Myocyte (in vitro differentiated cells): Measurements from ENCODE around the gene CPNE7. TPM values are rescaled to one million over a fixed set of nuclear protein-coding genes. Genes with fewer than 3 reads are reported as not detected.
"Not testable (repeated sequence)": the region's sequence is repeated elsewhere in the genome, so short reads cannot be mapped to it uniquely, and the experiment has no call there.

ENCODE experiments used
- DNase-seq: peaks from one replicate; pipeline ENCODE4 v3.0.0-alpha.2; 2012; ENCODE audit warnings: low read depth
- total RNA-seq: library from RNA; depleted of rRNA; stranded (reverse); fragments of >200 nt; gene quantifications from 2 replicates; pipeline ENCODE4 v1.2.3, GENCODE V29; 2014

Gene CPNE7
- total RNA-seq, 1 donor from 2014 or later: 8.1 TPM

DNA sequence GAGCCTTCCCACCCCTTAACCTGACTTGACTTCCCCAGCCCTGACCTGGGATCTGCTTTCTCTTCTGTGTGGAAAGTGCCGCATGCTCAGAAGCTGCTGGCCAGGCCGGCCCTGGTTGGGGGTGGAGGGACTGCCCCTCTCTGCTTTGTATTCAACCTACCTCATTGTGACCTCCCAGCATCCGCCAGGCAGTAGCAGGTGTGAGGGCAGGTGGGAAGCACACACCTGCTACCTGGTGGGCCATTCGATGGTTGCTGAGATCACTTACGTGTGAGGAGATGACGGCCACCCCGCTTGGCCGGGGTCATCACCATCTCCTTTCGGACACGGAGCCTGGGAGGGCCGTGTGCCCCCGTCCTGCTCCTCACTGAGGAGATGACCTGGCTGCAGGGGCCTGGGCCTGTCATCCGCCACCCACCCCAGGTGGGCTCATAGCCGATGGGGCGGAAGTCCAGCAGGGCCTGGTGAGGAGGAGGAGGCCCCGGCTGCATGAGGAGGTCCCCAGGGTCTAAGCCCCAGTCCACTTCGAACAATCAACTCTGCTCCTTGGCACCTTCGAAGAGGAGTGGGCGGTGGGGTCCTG, 7.1 kb downstream of the CPNE7 start:
- no peak for DNase-seq

DNA sequence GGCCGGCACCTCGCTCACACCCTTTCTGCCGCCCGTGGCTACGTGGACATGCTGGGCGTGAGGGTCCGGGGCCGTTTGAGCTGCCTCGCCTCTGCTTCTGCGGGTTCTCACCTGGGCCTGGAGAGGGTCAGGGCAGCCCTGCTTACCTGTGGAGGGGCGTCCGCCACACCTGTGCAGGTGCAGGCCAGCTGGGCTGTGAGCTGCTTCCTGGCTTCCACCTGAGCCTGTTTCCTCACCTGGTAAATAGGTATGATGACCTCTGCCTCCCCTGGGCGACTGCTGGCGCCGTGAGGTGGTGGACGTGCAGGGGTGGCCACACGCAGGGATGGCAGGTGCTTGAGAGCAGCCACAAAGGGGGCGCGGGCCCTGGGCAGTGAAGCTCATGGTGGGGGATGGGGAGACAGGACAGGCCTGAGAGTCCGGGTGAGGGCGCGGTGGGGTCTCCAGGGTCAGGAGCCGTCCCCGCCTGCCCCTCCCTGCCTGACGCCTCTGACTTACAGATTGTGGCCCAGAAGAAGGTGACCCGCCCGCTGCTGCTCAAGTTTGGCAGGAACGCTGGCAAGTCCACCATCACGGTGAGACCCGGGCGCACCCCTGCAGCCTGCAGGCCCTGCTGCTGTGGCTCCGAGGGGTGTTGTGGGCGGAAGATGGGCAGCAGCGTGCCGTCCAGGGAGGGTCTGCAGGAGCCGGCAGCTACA, 7.8 kb downstream of the CPNE7 start:
- no peak for DNase-seq

DNA sequence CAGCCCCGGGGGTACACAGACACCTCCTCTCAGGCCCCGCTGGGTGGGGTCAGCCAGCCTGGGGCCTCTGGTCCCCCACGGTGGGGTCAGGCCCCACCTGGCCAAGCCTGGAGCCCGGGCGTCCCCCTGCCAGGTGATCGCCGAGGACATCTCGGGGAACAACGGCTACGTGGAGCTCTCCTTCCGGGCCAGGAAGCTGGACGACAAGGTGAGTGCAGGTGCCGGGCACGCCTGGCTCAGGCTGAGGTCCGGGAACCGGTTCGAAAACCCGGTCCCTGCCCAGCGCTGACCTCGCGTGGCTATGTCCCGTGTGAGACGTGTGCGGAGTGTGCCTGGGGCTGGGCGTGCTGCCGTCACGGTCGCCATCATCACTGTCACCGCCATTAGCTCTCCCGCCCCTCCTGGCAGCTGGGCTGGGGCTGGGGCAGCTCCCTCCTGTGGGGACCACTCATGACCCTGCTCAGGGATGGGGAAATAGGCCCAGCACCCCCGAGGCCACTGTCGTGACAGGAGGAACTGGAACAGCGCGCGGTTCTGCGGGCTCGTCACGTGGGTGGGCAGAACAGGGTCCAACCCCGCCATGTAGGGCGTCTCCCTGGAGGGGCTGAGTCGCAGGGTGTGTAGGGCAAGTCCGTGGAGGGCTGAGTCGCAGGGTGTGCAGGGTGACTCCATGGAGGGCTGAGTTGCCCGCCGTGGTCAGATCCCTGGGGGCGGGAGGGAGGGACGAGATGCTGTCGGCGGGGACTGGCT, 8.5 kb downstream of the CPNE7 start:
- DNase-seq: no peak

DNA sequence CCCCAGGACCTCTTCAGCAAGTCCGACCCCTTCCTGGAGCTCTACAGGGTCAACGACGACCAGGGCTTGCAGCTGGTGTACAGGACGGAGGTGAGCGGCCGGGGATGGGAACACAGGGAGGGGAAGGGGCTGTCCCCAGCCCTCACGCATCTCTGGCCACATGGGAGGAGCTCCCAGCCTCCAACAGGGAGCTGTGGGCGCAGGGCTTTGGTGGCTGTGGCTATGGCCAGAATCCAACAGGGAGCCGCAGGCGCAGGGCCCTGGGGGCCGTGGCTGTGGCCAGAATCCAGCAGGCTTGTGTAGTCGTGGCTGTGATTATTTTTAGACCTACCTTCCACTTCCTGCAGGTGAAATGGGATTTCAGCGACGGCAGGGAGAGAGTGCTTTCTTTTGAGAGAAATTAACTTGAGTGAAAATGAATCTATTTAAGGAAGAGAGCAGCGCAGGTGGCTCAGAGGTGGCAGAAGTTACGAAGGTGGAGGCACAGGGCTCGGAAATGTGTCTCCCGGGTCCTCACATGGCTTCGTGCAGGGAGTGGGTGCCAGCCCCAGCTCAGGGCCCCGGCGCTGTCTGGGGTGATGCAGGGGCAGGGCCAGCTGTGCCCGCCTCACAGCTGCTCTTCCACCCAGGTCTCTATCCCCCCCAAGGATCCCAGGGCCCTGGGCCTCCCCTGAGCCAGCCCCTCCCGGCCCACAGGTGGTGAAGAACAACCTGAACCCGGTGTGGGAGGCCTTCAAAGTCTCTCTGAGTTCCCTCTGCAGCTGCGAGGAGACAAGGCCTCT, 9.4 kb downstream of the CPNE7 start:
- DNase-seq: peak; percentile 46

DNA sequence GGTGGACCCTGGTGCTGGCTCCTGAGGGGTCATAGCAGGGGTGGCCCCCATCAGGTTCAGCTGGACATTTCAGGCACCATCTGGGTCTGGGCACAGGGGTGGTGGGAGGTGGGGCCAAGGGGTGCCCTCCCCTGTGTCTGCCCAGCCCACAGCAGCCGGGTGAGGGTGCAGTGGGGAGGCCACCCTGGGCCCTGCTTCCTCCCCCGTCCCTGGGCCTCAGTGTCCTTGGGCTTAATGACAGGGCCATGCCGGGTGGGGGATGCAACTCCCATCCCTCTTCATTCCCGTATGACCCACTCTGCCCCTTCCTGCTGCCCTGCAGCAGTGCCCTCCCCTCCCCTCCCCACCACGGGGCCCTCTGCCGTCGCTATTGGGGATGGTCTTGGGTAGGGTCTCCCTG, 10.7 kb downstream of the CPNE7 start:
- DNase-seq: no peak

DNA sequence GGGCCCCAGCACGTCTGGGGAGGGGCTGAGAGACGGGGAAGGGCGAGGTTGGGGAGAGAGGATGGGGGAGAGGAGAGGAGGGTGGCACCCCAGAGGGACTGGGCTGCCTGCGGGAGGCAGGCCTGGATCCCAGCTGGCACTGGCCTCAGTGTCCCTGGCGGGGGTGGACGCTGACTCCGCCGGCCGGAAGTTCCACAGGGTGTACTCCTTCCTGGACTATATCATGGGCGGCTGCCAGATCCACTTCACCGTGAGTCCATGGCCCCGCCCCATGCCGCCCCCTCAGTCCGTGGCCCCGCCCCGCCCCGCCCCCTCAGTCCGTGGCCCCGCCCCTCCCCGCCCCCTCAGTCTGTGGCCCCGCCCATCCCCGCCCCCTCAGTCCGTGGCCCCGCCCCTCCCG, 11.3 kb downstream of the CPNE7 start:
- DNase-seq: no peak

DNA sequence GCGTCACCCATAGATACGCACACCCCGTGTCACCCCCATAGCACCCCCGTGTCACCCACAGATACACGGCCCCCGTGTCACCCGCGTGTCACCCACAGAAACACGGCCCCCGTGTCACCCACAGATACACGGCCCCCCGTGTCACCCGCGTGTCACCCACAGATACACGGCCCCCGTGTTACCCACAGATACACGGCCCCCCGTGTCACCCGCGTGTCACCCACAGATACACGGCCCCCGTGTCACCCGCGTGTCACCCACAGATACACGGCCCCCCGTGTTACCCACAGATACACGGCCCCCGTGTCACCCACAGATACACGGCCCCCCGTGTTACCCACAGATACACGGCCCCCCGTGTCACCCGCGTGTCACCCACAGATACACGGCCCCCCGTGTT, 12.1 kb downstream of the CPNE7 start:
- not testable (repeated sequence) for DNase-seq

DNA sequence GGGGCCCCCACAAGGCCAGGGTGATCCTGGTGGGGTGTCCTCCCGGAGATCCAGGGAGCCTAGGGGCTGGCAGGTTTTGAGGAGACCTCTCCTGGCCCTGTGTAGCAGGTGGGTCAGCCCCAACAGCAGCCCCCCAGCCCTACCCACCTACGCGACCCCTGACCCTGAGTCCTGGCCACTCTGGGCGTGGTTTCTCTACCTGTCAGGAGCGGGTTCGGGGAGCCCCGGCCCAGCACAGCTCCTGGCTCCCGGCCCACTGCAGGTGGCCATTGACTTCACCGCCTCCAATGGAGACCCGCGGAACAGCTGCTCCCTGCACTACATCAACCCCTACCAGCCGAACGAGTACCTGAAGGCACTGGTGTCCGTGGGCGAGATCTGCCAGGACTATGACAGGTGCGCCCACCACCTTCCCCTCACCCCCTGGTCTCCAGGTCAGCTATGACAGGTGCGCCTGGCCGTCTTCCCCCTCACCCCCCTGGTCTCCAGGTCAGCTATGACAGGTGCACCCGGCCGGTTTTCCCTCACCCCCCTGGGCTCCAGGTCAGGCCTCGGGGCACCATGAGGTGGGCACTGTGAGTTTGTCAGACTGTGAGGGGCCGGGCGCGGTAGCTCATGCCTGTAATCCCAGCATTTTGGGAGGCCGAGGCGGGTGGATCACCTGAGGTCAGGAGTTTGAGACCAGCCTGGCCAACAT, 13.0 kb downstream of the CPNE7 start:
- DNase-seq: no peak

DNA sequence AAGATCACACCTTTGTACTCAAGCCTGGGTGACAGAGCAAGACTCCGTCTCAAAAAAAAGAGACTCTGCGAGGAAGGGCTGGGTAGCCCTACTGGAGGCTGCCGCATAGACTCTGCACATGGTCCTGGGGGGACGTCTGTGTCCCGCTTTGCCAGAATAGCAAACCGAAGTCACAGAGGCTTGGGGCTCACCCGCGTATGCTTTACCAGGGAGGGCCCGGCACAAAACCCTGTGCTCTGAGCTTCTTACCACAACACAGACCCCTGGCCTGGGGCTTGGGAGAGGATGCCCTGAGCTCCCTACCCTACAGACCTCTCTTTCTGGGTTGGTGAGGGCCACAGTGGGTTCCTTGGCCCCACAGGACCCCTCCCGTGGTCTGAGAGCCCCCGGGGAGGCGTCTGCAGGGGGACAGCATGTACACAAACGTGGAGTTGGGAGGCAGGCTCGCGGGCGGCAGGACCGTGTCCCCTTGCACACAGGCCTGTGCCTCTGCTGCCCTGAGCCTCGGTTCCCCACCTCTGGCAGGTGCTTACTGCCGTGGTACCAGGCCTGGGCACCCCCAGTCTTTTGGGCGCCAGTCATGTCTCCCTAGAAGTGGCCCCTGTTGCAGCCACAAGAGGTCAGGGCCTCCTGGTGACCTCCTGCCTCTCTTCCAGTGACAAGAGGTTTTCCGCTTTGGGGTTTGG, 13.8 kb downstream of the CPNE7 start:
- DNase-seq: no peak

DNA sequence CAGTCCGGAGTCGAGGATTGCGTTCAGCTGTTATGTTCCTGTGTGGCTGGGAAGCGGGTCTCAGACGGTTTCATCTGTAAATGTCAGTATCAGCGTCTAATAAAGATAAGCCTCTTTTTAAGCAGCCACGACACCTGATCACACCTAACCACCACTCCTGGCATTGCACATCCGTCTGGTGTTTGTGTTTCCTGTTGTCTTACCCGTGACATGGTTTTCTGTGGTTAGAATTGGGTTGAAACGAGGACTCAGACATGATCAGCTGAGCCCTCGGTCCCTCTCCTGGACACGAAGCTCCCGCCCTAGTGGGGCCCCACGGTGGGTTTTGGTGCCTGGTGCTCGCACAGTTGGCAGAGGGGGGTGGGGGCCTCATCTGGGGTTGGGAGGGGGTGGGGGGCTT, 18.3 kb downstream of the CPNE7 start:
- no peak for DNase-seq

DNA sequence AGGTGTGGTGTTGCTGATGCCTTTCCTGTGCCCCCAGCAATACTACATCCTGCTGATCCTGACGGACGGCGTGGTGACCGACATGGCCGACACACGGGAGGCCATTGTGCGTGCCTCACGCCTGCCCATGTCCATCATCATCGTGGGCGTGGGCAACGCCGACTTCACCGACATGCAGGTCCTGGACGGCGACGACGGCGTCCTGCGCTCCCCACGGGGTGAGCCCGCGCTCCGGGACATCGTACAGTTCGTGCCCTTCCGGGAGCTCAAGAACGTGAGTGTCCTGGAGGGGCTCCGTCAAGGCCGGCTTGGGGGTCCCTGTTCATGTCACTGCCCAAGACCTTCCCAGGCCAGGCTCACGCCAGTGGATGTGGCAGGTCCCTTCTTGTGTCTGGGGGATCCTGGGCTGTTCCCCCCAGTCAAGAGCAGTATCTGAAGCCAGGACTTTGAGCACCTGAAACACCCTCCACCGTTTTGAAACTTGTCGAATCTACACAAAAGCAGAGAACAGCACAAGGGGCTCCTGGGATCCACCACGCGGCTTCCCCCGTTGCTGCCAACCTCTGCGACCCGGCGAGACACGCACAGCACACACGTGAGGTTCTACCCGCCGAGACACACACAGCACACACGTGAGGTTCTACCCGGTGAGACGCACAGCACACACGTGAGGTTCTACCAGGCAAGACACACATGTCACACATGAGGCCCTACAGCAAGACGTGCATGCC, 19.9 kb downstream of the CPNE7 start:
- no peak for DNase-seq

DNA sequence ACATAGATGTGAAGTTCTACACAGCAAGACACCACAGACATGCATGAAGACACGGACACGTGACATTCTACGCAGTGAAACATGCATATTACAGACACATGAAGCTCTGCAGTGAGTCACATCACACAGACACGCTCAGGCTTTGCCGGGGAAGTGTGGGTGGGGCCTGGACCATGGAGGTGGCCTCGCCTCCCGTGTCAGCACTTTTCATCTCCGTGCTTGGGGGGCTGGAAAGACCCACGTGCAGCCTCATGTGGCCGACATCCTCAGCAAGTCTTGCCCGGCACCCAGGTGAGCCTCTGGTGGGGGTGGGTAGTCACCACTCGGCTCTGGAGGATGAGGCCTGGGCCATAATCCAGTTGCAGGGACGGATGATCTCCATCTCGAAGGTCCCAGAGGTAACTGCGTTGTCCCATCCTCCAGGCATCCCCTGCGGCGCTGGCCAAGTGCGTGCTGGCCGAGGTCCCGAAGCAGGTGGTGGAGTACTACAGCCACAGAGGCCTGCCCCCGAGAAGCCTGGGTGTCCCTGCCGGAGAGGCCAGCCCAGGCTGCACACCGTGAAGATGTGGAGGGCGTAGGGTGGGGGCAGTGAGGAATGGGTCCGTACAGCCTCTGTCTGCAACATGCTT, 20.6 kb downstream of the CPNE7 start:
- DNase-seq: no peak

DNA sequence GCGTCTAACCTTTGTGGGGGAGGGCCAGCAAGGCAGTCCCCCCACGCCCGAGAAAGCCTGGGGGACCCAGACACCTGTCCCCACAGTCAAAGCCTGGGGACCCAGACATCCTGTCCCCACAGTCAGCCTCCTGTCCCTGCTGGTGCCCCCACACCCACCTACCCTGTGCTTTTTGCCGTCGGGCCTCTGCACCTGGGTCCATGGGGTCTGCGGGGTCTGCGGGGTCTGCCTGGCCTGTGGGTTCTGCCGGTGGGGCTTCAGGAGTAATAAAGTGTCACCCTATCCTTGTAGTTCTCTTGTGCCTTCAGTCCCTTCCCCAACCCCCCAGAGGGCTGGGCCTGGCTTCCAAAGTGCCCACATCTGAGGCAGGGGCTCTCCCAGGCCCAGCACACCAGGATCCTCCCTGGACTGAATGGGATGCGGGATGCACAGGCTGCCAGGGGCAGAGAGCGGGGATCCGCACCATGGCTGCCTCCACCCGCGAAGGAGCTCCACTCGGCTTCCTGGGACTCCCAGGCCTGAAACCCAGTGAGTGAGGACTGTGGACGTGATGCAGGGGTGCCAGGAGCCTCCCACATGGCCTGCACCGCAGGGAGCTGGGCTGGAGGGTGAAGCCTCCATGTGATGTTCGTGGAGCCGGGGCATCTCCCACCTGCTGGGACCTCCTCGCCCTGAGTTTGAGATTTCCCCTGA, 21.5 kb downstream of the CPNE7 start:
- no peak for DNase-seq

DNA sequence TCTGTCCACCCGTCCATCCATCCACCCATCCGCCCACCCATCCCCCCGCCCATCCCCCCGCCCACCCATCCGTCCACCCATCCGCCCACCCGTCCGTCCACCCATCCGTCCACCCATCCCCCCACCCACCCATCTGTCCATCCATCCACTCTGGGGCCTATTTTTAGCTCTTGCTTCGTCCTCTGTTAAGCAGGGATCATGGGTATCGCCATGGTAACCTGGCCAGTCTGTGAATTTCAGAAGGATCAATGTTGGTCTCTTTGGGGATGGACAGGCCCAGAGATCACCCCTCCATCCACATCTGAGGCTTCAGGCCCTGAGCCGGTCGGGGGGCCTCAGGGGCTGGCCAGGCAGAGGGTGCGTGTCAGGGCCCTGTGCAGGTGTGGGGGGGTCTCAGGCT, 22.6 kb downstream of the CPNE7 start:
- peak; percentile 43 for DNase-seq

DNA sequence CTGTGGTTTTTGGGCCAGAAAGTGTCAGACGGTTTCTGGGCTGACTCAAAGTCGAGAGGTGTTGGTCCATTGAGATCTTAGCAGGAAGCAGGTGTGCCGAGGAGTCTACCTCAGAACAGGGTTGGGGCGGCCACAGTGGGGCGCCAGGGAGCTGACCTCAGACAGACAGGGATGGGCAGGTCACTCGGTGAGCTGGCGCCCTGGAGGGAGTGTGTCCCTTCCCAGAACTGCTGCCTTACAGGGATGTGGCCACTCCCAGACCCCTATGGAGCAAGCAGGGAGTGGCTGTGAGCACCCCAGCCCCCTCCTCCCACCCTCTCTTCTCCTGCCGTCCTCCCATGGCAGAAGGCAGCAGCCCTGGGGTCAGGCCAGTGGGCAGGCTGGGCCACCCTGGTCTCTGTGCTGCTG, 23.9 kb downstream of the CPNE7 start:
- no peak for DNase-seq

DNA sequence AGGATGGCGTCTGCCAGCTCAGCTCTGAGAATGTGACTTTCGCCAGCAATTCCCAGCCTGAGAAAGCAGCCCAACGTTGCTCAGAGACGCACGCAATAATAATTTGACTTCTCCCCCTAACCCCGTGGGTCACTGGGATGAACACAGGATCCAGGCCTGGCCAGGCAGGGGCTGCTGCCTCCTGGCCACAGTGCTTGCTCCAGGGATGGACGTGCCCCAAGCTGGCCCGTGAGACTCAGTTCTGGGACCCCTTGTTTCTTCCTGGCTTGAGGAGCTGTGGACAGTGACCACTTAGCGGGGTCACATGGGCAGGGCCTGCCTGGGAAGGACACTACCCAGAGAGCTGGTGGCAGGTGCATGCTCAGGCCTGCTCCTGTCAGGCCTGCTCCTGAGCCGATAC, 24.3 kb downstream of the CPNE7 start:
- DNase-seq: no peak

DNA sequence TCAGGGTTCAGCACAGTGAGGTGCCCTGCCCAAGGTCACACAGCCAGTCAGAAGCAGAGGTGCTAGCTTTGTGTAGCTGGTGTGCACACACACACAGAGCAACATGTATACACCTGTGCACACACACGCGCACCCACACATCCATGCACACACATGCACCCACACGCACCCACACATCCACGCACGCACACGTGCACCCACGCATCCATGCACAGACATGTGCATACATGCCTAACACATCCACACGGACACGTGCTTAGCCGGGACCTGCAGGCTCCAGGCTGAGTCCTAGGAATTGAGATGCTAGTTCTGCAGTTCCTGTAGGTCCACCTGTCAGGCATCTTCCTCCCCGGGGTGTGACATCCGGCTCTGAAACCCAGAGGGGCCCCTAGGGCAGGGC, 24.9 kb downstream of the CPNE7 start:
- DNase-seq: no peak

DNA sequence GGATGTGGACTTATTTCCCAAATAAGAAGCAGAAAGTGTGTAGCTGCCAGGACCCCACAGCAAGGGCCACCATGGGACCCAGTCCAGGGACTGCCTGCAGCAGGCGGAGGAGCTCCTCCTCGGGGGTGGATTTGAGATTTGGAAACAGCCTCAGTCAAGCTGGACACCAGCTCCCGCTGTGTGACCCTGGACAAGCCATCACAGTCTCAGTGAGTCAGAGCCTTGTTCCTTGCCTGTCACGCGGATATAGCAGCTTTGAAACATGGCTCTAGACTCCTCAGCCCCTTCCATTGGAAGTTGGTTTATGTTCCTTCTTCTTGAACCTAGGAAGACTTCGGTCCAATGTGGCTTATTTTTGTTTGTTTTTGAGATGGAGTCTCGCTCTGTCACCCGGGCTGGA, 25.4 kb downstream of the CPNE7 start:
- no peak for DNase-seq

DNA sequence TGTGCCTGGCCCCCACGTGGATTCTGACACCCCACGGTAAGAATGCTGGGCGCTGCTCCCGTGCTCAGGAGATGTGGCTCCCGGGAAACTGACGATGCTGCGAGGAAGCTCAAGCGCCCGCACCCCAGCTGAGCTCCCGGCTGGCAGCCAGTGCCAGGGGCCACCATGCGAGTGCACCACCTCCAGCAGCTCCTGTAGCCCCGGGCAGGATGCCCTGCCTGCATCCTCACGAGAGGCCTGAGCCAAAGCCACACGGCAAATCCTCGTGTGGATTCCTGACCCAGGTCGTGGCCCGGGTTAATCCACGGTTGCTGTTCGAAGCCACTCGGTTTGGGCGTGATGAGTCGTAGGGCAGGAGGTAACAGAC, 26.3 kb downstream of the CPNE7 start:
- no peak for DNase-seq
